Measurements from ENCODE around the gene TUBD1.

GRCh38 chr17:59825533-59826322 is 67.0 kb downstream of the TUBD1 start:
- TF ChIP-seq CTCF (IDR thresholded peaks at IDR 0.05) (no peak), POLR2A (IDR thresholded peaks at IDR 0.05) (no peak)
